Vagina (tissue), 2 donors: Measurements from ENCODE around the gene DNPEP.

Experiments used
- CTCF ChIP-seq, 3 experiments: fragments of 450-650 bp in 2 of 3; fragments of 200-600 bp in 1 of 3; sonication (generic) in 1 of 3; IDR thresholded peaks; one replicate each; pipeline ENCODE4 v1.5.1; 2017 to 2019; ENCODE audit warnings: antibody characterized with exemption in 3 of 3, mild to moderate bottlenecking in 2 of 3, moderate library complexity in 2 of 3
- POLR2A ChIP-seq, 2 donors: fragments of 450-650 bp; IDR thresholded peaks; one replicate each; pipeline ENCODE4 v1.6.1; 2017; ENCODE audit warnings: antibody characterized with exemption in 2 of 2, mild to moderate bottlenecking in 2 of 2, moderate library complexity in 2 of 2
- POLR2AphosphoS5 ChIP-seq, 2 donors: sonication (generic); formaldehyde crosslinking; IDR thresholded peaks; one replicate each; pipeline ENCODE4 v1.9.0; 2017; ENCODE audit warnings: antibody characterized with exemption in 2 of 2, mild to moderate bottlenecking in 2 of 2, low read depth in 1 of 2; ENCODE audit not compliant: insufficient read depth in 1 of 2

GRCh38 chr2:219385958-219386520, 1.7 kb downstream of the DNPEP start:
- TF ChIP-seq CTCF (IDR thresholded peaks at IDR 0.05) (no peak), POLR2AphosphoS5 (IDR thresholded peaks at IDR 0.05; ENCODE audit: insufficient read depth in 1 of 2, low read depth in 1 of 2) (no peak), POLR2A (IDR thresholded peaks at IDR 0.05) (no peak)
